ENCODE data around the gene ZCCHC12.
"Not testable (repeated sequence)": the region's sequence is repeated elsewhere in the genome, so short reads cannot be mapped to it uniquely, and the experiment has no call there.

ZCCHC12 gene

GRCh38 chrX:118823263-118824172, at the start of gene ZCCHC12:
Gene ZCCHC12 (plus strand): TSS chrX:118823824. CDS start chrX:118825245, 1,421 bp downstream.
- peak; percentile 44 for DNase-seq

DNA sequence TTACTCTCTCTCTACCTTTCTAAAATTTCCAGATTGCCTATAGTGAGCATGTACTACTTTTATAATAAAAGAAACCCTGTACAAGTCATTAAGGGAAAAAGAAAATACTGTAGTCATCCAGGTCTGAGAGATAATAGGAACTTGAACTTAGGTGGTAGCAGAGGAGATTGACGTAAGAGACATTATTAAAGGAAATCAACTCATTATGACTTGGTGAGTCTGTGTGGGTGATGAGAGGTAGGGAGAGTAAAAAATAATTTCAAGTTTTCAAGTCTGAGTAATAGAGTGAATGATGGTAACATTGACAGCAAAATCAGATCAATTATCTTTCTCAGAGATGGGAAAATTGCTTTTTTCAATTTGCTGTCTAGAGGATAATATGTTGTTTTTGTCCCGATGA, 44.0 kb upstream of the ZCCHC12 start:
- no peak for DNase-seq

- DNase-seq = no peak
These were observed 43.1 kb upstream of the ZCCHC12 start for GRCh38 chrX:118780509-118780908.

DNA sequence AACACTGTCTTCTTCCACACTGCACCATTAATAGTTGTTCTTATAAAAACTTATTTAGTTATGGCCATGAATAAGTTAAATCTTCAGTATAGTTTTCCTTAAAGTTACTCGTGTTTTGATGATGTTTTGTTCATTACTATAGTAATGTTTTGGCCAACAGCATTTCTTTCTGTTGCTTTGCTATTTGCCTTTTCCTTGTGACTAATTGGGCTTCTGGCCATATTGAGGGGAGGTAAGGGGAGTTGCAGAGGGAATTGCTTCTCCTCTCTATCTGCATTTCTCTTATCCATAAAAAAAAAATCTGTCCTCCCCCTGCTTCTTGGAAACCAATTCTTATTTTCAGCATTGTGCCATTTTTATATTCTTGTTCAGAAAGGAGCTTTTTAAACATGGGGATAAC, 42.7 kb upstream of the ZCCHC12 start:
- DNase-seq = no peak

- DNase-seq = no peak
These were observed 27.9 kb upstream of the ZCCHC12 start for GRCh38 chrX:118795528-118796280.

DNA sequence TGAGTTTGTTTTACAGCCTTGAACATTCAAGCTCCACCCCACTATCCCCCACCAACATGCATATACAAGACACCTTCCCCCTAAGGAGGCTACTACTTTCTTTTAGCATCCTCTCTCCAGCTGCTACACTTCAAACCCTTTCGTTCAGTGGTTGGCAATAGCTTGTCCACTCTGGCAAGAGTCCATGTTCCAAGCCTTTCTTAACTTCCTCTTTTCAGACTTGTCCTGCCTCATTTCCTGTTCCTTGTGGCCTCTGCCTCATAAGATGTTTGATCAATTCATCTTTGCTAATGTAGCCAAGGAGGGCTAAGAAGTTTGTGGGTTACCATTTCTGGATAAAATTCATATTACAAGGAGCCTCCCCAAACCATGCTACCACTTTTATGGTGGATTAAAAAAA, 20.8 kb upstream of the ZCCHC12 start:
- no peak for DNase-seq

DNA sequence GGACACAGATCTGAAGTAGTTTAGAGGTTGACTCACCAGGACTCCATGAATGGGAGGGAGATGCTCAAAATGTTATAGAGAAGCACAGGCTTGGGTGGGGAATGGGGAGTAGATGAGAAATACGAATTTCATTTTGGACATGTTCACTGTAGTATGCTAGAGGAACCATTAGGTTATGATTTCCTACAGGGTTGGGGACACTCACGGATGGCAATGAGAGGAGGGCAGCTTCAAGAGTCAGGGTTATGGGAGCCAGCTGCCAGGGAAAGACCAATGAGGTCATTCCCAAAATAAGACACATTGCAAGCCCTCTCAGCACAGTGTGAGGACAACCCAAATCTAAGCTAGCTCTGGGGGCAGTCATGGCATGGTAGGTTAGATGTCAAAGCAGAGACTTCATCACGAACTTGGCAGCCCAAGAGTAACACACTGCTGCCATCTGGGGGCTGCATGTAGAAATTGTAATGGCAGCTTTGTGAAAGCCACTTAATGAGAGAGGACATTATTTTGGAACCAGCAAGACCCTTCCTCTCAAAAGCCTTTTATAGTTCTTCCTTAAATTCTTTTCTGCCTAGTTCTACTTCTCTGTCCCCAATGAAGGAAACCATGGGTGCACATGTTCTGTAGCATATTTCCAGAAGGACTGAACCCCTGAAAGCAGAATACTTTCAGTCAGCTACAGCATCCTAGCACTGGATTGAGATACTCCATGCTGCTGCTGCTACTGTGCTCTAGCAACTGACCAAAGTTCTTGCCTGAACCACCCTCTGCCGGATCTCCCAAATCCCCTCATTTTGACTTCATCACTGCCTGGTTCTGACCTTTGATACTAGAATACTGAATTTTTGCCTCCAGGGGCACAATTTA, 16.2 kb upstream of the ZCCHC12 start:
- peak; percentile 37 for DNase-seq

GRCh38 chrX:118817257-118817656, 6.4 kb upstream of the ZCCHC12 start:
- DNase-seq = not testable (repeated sequence)

GRCh38 chrX:118824173-118824730, 628 bp downstream of the ZCCHC12 start:
- DNase-seq = no peak

GRCh38 chrX:118825227-118825626, 1.6 kb downstream of the ZCCHC12 start:
- no peak for DNase-seq

DNA sequence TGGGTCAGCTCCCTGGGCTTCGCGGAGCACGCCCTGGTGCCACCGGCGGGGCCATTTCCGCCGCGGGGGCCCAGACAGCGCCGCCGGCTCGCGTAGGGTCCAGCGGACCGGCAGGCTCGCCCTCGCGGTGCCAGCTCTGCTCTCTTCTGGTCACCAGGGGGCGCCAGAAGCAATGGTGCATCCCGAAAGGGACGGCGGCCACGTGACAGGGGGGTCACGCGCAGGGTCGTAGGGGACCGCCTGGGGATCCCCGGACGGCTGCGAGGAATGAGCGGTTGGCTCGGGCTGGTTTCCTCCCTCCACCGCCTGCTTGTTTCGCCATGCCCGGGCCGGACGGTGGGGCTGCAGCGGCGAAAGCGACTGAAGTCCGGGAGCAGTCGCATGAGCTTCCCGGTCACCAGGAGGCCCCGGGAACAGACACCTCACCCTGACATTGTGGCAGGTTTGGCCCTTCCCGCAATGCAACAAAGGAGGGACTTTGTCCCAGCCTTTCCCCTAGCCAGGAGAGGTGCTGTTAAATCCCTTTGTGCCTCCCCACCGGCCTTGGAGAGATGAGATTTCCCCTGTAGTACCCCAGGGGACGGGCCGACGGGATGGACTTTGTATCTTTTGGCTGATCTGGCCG, 15.8 kb downstream of the ZCCHC12 start:
- no peak for DNase-seq

DNA sequence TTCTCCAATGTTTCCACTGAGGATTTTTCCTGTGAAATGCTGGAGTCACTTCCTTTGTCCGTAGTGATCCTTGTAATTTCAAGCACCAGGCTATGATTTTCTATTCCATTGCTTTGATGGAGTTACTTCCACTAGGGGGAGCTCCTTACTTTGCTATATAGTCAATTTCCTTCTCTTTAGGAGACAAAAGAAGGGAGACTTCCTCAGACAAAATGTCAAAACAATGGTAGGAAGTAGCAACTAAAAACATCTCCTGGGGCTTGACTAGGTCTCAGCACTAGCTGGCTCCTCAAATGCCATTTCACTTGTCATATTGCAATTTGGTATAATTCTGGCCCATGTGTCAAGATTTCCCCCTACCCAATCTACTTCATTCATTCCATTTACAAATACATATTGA, 24.1 kb downstream of the ZCCHC12 start:
- DNase-seq = peak; percentile 11

DNA sequence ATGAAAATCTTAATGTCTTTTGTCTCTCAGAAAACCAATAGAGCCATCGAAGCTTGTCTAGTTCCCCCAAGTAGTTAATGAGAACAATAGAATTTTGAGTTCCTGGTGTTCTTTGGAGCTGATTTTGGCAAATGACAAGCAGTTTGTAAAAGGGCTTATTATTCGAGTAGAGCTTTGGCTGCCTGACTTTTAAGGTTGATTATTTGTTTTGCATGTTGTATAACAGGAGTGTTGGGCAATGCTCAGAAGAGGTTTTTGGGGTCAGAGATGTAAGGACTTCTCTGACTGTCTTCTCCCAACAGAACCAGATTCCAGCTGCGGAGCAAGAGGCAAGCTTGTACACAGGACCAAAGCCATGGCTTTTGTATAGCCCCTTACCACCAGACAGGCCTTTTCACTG, 30.0 kb downstream of the ZCCHC12 start:
- no peak for DNase-seq

DNA sequence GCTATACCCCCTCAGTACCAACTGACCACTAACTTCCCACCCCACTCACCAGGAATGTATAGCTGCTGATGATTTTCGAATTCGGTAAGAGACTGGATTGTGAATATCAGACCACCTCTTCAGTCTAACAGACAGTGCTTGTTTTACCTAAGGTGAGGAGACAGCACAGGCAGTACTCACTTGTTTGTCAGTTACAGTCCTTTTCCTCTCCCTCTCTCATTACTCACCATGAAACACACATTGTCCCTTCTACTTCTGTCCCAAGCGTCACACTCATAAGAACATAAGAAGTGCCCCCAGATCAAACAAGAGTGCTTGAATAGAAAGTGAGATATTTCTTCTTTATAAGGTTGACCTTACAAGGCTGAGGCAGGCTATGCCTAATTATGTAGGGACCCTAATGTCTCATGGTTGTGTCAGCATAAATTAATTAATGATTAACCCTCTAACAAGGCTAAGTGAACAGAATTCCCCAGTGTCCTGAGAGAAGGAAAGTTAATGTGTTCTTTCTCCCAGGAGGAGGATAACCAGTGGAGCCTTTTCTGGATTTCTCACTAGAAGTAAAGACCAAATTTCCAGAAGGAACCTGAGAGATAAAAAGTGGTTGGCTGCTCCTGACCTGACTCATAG, 32.2 kb downstream of the ZCCHC12 start:
- DNase-seq = no peak

- DNase-seq = no peak
These were observed 33.4 kb downstream of the ZCCHC12 start for GRCh38 chrX:118857006-118857405.

DNA sequence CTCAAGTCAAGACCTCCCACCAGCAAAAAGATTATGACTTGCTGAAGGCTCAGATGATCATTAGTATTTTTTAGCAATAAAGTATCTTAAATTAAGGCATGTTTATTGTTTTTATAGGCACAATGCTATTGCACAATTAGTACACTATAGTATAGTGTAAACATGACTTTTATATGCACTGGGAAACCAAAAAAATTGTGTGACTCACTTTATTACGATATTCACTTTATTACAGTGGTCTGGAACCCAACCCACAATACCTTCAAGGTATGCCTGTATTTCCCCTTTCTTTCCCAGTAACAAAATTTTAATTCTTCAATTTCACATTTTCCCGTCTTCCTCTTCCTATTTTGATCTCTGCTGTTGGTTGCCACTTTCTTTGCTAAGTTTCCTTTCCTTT, 37.7 kb downstream of the ZCCHC12 start:
- DNase-seq = no peak

DNA sequence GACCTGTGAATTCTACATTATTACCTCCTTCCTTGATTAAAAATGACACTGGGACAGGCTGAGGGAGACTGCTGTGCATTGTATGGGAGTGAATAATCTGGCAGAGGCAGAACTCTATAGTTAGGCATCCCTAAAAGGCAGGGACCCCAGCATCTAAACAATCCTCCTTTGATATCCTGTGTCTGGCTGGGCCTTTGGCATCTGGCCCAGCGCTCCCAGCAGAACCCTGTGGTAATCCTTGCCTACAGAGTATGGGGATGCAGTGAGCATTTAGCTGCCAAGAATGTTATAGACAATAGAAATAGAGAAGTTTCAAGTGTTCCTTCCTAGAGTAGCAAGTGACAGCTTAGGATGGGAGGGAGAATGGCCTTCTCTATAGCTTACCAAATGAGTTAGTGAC, 38.5 kb downstream of the ZCCHC12 start:
- no peak for DNase-seq

DNA sequence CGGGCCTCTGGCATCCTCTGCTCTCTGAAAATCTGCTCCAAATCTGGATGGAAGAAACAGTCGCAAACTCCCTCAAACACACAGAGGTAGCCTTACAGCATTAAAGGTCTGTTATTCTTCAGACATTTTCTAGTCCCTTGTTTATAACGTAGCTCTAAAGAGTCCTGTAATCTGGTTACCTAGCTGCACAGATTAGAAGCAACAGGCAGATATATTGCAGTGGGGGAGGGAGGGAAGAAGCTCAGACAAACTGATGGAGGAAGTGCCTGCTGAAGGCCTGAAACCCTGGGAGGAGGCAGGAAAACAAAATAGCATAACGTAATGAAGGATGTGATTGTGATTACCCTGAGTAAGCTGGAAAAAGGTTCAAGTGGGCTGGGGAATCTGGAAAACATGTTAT, 39.4 kb downstream of the ZCCHC12 start:
- DNase-seq = no peak

GRCh38 chrX:118864063-118864635, 40.5 kb downstream of the ZCCHC12 start:
- no peak for DNase-seq

DNA sequence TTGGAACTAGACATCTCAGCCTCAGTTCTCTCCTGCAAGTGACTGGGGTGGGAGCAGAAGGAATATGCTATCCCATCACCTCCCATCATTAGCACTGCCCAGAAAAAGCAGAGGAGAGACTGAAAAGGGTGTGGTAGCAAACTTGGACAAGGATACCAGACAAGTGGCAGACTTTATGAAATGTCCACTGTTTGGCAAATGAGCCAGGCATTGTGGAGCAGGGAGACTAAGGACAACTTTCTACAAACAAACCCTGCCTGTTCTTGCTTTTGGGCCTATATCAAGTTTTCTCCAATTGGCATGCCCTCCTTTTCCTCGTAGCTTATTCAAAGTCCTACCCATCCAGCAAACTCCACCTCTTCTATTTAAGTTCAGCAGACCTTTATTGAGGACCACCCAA, 41.6 kb downstream of the ZCCHC12 start:
- DNase-seq = no peak

- DNase-seq = no peak
These were observed 43.6 kb downstream of the ZCCHC12 start for GRCh38 chrX:118867251-118867650.

All from NCI-H524 treated with DMSO at 0.1 percent for 48 hours (cell line).